ENCODE data around the gene CHRM2.

The CHRM2 gene

GRCh38 chr7:136993377-136993776 lies 124.9 kb downstream of the CHRM2 start:
- H3K4me2 ChIP-seq: no peak overlapping the region
- no peaks in the 10 kb centered on the region for H4K20me1 ChIP-seq
- no peaks in the 10 kb centered on the region for H3K27me3 ChIP-seq
- H3K9ac ChIP-seq: no peak overlapping the region
- no peaks in the 10 kb centered on the region for H3K9me3 ChIP-seq
- no peak for TF ChIP-seq Cebpa-rat (IDR thresholded peaks at IDR 0.05)
- H3K4me1 ChIP-seq: no peaks in the 10 kb centered on the region
- H3K27ac ChIP-seq: no peak overlapping the region
- H3K36me3 ChIP-seq: no peaks in the 10 kb centered on the region
- no peak overlapping the region for H3K4me3 ChIP-seq

GRCh38 chr7:136997735-136998134 lies 129.3 kb downstream of the CHRM2 start:
- no peak overlapping the region for H3K9ac ChIP-seq
- no peaks in the 10 kb centered on the region for H4K20me1 ChIP-seq
- H3K27ac ChIP-seq: no peak overlapping the region
- no peak overlapping the region for H3K4me2 ChIP-seq
- no peak for TF ChIP-seq Cebpa-rat (IDR thresholded peaks at IDR 0.05)
- H3K4me1 ChIP-seq: no peaks in the 10 kb centered on the region
- H3K36me3 ChIP-seq: no peaks in the 10 kb centered on the region
- H3K4me3 ChIP-seq: no peak overlapping the region
- H3K27me3 ChIP-seq: no peaks in the 10 kb centered on the region
- no peaks in the 10 kb centered on the region for H3K9me3 ChIP-seq

- Histone ChIP-seq H3K4me2 (no peak overlapping the region), H4K20me1 (no peaks in the 10 kb centered on the region), H3K27ac (no peak overlapping the region), H3K36me3 (no peaks in the 10 kb centered on the region), H3K4me1 (no peaks in the 10 kb centered on the region), H3K27me3 (no peaks in the 10 kb centered on the region), H3K9ac (no peak overlapping the region), H3K9me3 (no peaks in the 10 kb centered on the region), H3K4me3 (no peak overlapping the region)
- TF ChIP-seq Cebpa-rat (IDR thresholded peaks at IDR 0.05): no peak
Measured at GRCh38 chr7:136998495-136998894, 130.0 kb downstream of the CHRM2 start.

- Histone ChIP-seq H3K9ac (no peak overlapping the region), H3K27ac (no peak overlapping the region), H3K9me3 (no peaks in the 10 kb centered on the region), H3K4me1 (no peaks in the 10 kb centered on the region), H3K36me3 (no peaks in the 10 kb centered on the region), H3K27me3 (no peaks in the 10 kb centered on the region), H4K20me1 (no peaks in the 10 kb centered on the region), H3K4me2 (no peak overlapping the region), H3K4me3 (no peak overlapping the region)
- no peak for TF ChIP-seq Cebpa-rat (IDR thresholded peaks at IDR 0.05)
Measured at GRCh38 chr7:137000621-137001020, 132.2 kb downstream of the CHRM2 start.

GRCh38 chr7:137001041-137001440 lies 132.6 kb downstream of the CHRM2 start:
- Histone ChIP-seq H3K4me1 (no peaks in the 10 kb centered on the region), H3K27ac (no peak overlapping the region), H4K20me1 (no peaks in the 10 kb centered on the region), H3K4me2 (no peak overlapping the region), H3K36me3 (no peaks in the 10 kb centered on the region), H3K9ac (no peak overlapping the region), H3K4me3 (no peak overlapping the region), H3K9me3 (no peaks in the 10 kb centered on the region), H3K27me3 (no peaks in the 10 kb centered on the region)
- no peak for TF ChIP-seq Cebpa-rat (IDR thresholded peaks at IDR 0.05)

GRCh38 chr7:137001478-137001877 lies 133.0 kb downstream of the CHRM2 start:
- Histone ChIP-seq H3K9me3 (no peaks in the 10 kb centered on the region), H3K36me3 (no peaks in the 10 kb centered on the region), H3K4me2 (no peak overlapping the region), H4K20me1 (no peaks in the 10 kb centered on the region), H3K4me1 (no peaks in the 10 kb centered on the region), H3K4me3 (no peak overlapping the region), H3K9ac (no peak overlapping the region), H3K27ac (no peak overlapping the region), H3K27me3 (no peaks in the 10 kb centered on the region)
- no peak for TF ChIP-seq Cebpa-rat (IDR thresholded peaks at IDR 0.05)

- H3K9ac ChIP-seq: no peak overlapping the region
- no peak for TF ChIP-seq Cebpa-rat (IDR thresholded peaks at IDR 0.05)
- no peaks in the 10 kb centered on the region for H3K36me3 ChIP-seq
- no peaks in the 10 kb centered on the region for H4K20me1 ChIP-seq
- no peak overlapping the region for H3K4me3 ChIP-seq
- H3K4me2 ChIP-seq: no peak overlapping the region
- H3K27me3 ChIP-seq: no peaks in the 10 kb centered on the region
- H3K9me3 ChIP-seq: no peaks in the 10 kb centered on the region
- H3K27ac ChIP-seq: no peak overlapping the region
- no peaks in the 10 kb centered on the region for H3K4me1 ChIP-seq
Measured at GRCh38 chr7:137003086-137003485, 134.6 kb downstream of the CHRM2 start.

- no peak for TF ChIP-seq Cebpa-rat (IDR thresholded peaks at IDR 0.05)
Measured at GRCh38 chr7:137003566-137003965, 135.1 kb downstream of the CHRM2 start.

GRCh38 chr7:137005873-137006272 lies 137.4 kb downstream of the CHRM2 start:
- Histone ChIP-seq H4K20me1 (no peaks in the 10 kb centered on the region), H3K4me1 (no peaks in the 10 kb centered on the region), H3K9ac (no peak overlapping the region), H3K4me2 (no peak overlapping the region), H3K36me3 (no peaks in the 10 kb centered on the region), H3K9me3 (no peaks in the 10 kb centered on the region), H3K4me3 (no peak overlapping the region), H3K27me3 (no peaks in the 10 kb centered on the region), H3K27ac (no peak overlapping the region)
- no peak for TF ChIP-seq Cebpa-rat (IDR thresholded peaks at IDR 0.05)

More at GRCh38 chr7:137003566-137003965, 135.1 kb downstream of the CHRM2 start:
- Histone ChIP-seq H3K27me3 (no peaks in the 10 kb centered on the region), H3K36me3 (no peaks in the 10 kb centered on the region), H3K4me2 (no peak overlapping the region), H3K27ac (no peak overlapping the region), H3K9me3 (no peaks in the 10 kb centered on the region), H3K4me1 (no peaks in the 10 kb centered on the region), H3K9ac (no peak overlapping the region), H3K4me3 (no peak overlapping the region), H4K20me1 (no peaks in the 10 kb centered on the region)

GRCh38 chr7:137006293-137006692 lies 137.8 kb downstream of the CHRM2 start:
- no peak overlapping the region for H3K27ac ChIP-seq

GRCh38 chr7:137007001-137007694 lies 138.7 kb downstream of the CHRM2 start:
- no peak overlapping the region for H3K4me2 ChIP-seq
- H4K20me1 ChIP-seq: no peaks in the 10 kb centered on the region
- H3K9ac ChIP-seq: no peak overlapping the region
- H3K27ac ChIP-seq: no peak overlapping the region
- H3K9me3 ChIP-seq: no peaks in the 10 kb centered on the region
- H3K4me1 ChIP-seq: no peaks in the 10 kb centered on the region
- TF ChIP-seq Cebpa-rat (IDR thresholded peaks at IDR 0.05): no peak
- no peaks in the 10 kb centered on the region for H3K27me3 ChIP-seq
- no peaks in the 10 kb centered on the region for H3K36me3 ChIP-seq
- H3K4me3 ChIP-seq: no peak overlapping the region

More at GRCh38 chr7:137006293-137006692, 137.8 kb downstream of the CHRM2 start:
- Histone ChIP-seq H3K27me3 (no peaks in the 10 kb centered on the region), H3K36me3 (no peaks in the 10 kb centered on the region), H3K9me3 (no peaks in the 10 kb centered on the region), H3K4me1 (no peaks in the 10 kb centered on the region), H3K4me2 (no peak overlapping the region), H3K4me3 (no peak overlapping the region), H4K20me1 (no peaks in the 10 kb centered on the region), H3K9ac (no peak overlapping the region)
- no peak for TF ChIP-seq Cebpa-rat (IDR thresholded peaks at IDR 0.05)

Measured in BLaER1 (cell line).